ENCODE measurements around the gene STX2.
A peak's percentile ranks its signal among the peaks of the same experiment; 100 is the strongest.

The STX2 gene

GRCh38 chr12:130828895-130829294, 10.2 kb downstream of the STX2 start:
- Histone ChIP-seq H3K4me1 (ENCODE audit: control insufficient read depth in 1 of 2, insufficient read depth in 2 of 2, low read length in 2 of 2) (peaks cover 0 to 20% of the 10 kb centered on the region in 2 donors), H3K4me3 (ENCODE audit: low read depth in 1 of 2, low read length in 2 of 2) (no peak overlapping the region), H3K36me3 (ENCODE audit: control insufficient read depth in 1 of 2, insufficient read depth in 2 of 2, low read length in 2 of 2) (no peaks in the 10 kb centered on the region), H3K27me3 (ENCODE audit: low read depth, low read length) (no peaks in the 10 kb centered on the region), H3K27ac (ENCODE audit: low read length) (no peak overlapping the region), H3K9me3 (ENCODE audit: control insufficient read depth in 1 of 2, low read length in 2 of 2) (no peaks in the 10 kb centered on the region)

- Histone ChIP-seq H3K27me3 (ENCODE audit: low read depth, low read length) (no peaks in the 10 kb centered on the region), H3K4me3 (ENCODE audit: low read depth in 1 of 2, low read length in 2 of 2) (peak overlapping the region in 1 of 2 donors; percentile 33), H3K36me3 (ENCODE audit: control insufficient read depth in 1 of 2, insufficient read depth in 2 of 2, low read length in 2 of 2) (peaks cover 0 to 14% of the 10 kb centered on the region in 2 donors), H3K27ac (ENCODE audit: low read length) (no peak overlapping the region), H3K4me1 (ENCODE audit: control insufficient read depth in 1 of 2, insufficient read depth in 2 of 2, low read length in 2 of 2) (peaks cover 0 to 10% of the 10 kb centered on the region in 2 donors), H3K9me3 (ENCODE audit: control insufficient read depth in 1 of 2, low read length in 2 of 2) (no peaks in the 10 kb centered on the region)
Observed at GRCh38 chr12:130827432-130827831, 11.6 kb downstream of the STX2 start.

- Histone ChIP-seq H3K27ac (ENCODE audit: low read length) (no peak overlapping the region), H3K36me3 (ENCODE audit: control insufficient read depth in 1 of 2, insufficient read depth in 2 of 2, low read length in 2 of 2) (peaks cover 1 to 20% of the 10 kb centered on the region in 2 donors), H3K4me3 (ENCODE audit: low read depth in 1 of 2, low read length in 2 of 2) (no peak overlapping the region), H3K27me3 (ENCODE audit: low read depth, low read length) (no peaks in the 10 kb centered on the region), H3K9me3 (ENCODE audit: control insufficient read depth in 1 of 2, low read length in 2 of 2) (no peaks in the 10 kb centered on the region), H3K4me1 (ENCODE audit: control insufficient read depth in 1 of 2, insufficient read depth in 2 of 2, low read length in 2 of 2) (peaks cover 0 to 8% of the 10 kb centered on the region in 2 donors)
Observed at GRCh38 chr12:130826151-130826801, 12.8 kb downstream of the STX2 start.

DNA sequence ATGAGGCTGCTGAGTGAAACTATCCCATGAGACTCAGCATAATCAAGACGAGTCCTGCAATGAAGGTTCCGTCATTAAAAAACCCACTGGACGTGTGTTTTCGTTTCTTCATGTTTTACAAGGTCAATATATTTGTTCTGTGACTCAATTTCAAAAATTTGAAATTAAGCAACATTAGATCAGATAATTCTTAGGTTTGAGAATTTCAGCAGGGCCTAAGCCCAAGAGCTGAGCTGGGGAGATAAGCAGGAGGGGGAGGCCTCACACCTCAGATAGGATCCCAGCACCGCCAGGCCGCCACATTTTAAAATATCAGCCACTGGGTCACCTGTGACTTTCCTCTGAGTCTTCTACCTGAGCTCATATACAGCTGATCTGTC, 13.3 kb downstream of the STX2 start:
- no peaks in the 10 kb centered on the region for H3K27me3 ChIP-seq (ENCODE audit: low read depth, low read length)
- peaks cover 0 to 8% of the 10 kb centered on the region in 2 donors for H3K4me1 ChIP-seq (ENCODE audit: control insufficient read depth in 1 of 2, insufficient read depth in 2 of 2, low read length in 2 of 2)
- peaks cover 5 to 25% of the 10 kb centered on the region in 2 donors for H3K36me3 ChIP-seq (ENCODE audit: control insufficient read depth in 1 of 2, insufficient read depth in 2 of 2, low read length in 2 of 2)
- no peaks in the 10 kb centered on the region for H3K9me3 ChIP-seq (ENCODE audit: control insufficient read depth in 1 of 2, low read length in 2 of 2)
- H3K4me3 ChIP-seq (ENCODE audit: low read depth in 1 of 2, low read length in 2 of 2): no peak overlapping the region
- H3K27ac ChIP-seq (ENCODE audit: low read length): no peak overlapping the region

- no peaks in the 10 kb centered on the region for H3K27me3 ChIP-seq (ENCODE audit: low read depth, low read length)
- H3K9me3 ChIP-seq (ENCODE audit: control insufficient read depth in 1 of 2, low read length in 2 of 2): no peaks in the 10 kb centered on the region
- H3K36me3 ChIP-seq (ENCODE audit: control insufficient read depth in 1 of 2, insufficient read depth in 2 of 2, low read length in 2 of 2): peaks cover 5 to 26% of the 10 kb centered on the region in 2 donors
- no peaks in the 10 kb centered on the region for H3K4me1 ChIP-seq (ENCODE audit: control insufficient read depth in 1 of 2, insufficient read depth in 2 of 2, low read length in 2 of 2)
- H3K4me3 ChIP-seq (ENCODE audit: low read depth in 1 of 2, low read length in 2 of 2): no peak overlapping the region
- no peak overlapping the region for H3K27ac ChIP-seq (ENCODE audit: low read length)
Observed at GRCh38 chr12:130819681-130820080, 19.4 kb downstream of the STX2 start.

DNA sequence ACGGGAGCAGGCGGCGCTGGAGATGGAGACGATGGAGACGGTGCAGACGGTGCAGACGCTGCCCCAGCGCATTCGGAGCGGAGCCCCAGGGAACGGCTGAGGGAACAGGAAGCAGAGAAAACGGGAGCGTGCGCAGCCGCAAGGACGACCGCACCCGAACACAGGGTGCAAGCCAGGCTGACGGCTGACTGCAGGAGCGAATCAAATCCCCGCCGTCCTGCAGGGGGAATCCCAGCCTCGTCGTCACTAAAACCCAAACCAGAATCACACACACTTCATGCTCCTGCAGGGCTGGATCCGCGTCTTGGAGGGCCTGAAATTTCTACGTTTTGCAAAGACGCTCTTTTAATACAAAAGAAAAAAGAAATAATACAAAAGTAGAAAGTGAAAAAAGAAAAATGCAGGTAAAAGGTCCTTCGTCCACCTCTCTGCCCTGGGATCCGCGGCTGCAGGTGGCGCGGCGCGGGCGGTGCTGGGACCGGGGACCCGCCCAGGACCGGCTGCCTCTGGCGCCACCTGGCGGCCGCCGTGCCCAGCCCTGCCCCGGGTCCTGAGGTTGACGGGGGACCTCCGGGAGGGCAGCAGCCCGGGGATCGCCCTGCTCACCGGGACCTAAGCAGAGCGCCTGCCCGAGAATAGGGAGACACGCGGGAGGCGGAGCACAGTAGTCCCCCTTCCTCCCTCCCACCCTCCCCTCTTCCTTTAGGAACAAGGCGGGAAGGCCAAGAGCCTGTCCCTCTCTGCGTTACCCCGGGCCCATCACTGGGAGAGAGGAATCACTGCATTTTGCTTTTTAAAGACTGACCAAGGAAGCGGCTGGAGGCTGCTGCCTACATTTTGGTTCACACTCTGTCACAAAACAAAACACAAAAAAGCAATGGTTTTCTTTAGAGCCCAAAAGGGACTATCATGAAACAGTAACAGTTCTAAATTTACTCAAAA, 20.1 kb downstream of the STX2 start:
- H3K9me3 ChIP-seq (ENCODE audit: control insufficient read depth in 1 of 2, low read length in 2 of 2): no peaks in the 10 kb centered on the region
- no peak overlapping the region for H3K27ac ChIP-seq (ENCODE audit: low read length)
- H3K27me3 ChIP-seq (ENCODE audit: low read depth, low read length): no peaks in the 10 kb centered on the region
- no peaks in the 10 kb centered on the region for H3K4me1 ChIP-seq (ENCODE audit: control insufficient read depth in 1 of 2, insufficient read depth in 2 of 2, low read length in 2 of 2)
- peaks cover 5 to 32% of the 10 kb centered on the region in 2 donors for H3K36me3 ChIP-seq (ENCODE audit: control insufficient read depth in 1 of 2, insufficient read depth in 2 of 2, low read length in 2 of 2)
- peak overlapping the region; percentile 72 to 83 for H3K4me3 ChIP-seq (ENCODE audit: low read depth in 1 of 2, low read length in 2 of 2)

- Histone ChIP-seq H3K4me1 (ENCODE audit: control insufficient read depth in 1 of 2, insufficient read depth in 2 of 2, low read length in 2 of 2) (no peaks in the 10 kb centered on the region), H3K9me3 (ENCODE audit: control insufficient read depth in 1 of 2, low read length in 2 of 2) (no peaks in the 10 kb centered on the region), H3K27ac (ENCODE audit: low read length) (no peak overlapping the region), H3K4me3 (ENCODE audit: low read depth in 1 of 2, low read length in 2 of 2) (peak overlapping the region; percentile 72 to 83), H3K27me3 (ENCODE audit: low read depth, low read length) (no peaks in the 10 kb centered on the region), H3K36me3 (ENCODE audit: control insufficient read depth in 1 of 2, insufficient read depth in 2 of 2, low read length in 2 of 2) (peaks cover 5 to 30% of the 10 kb centered on the region in 2 donors)
Observed at GRCh38 chr12:130818272-130818634, 20.8 kb downstream of the STX2 start.

- Histone ChIP-seq H3K36me3 (ENCODE audit: control insufficient read depth in 1 of 2, insufficient read depth in 2 of 2, low read length in 2 of 2) (peaks cover 5 to 27% of the 10 kb centered on the region in 2 donors), H3K9me3 (ENCODE audit: control insufficient read depth in 1 of 2, low read length in 2 of 2) (no peaks in the 10 kb centered on the region), H3K27ac (ENCODE audit: low read length) (no peak overlapping the region), H3K27me3 (ENCODE audit: low read depth, low read length) (no peaks in the 10 kb centered on the region), H3K4me3 (ENCODE audit: low read depth in 1 of 2, low read length in 2 of 2) (no peak overlapping the region), H3K4me1 (ENCODE audit: control insufficient read depth in 1 of 2, insufficient read depth in 2 of 2, low read length in 2 of 2) (no peaks in the 10 kb centered on the region)
Observed at GRCh38 chr12:130817804-130818203, 21.2 kb downstream of the STX2 start.

DNA sequence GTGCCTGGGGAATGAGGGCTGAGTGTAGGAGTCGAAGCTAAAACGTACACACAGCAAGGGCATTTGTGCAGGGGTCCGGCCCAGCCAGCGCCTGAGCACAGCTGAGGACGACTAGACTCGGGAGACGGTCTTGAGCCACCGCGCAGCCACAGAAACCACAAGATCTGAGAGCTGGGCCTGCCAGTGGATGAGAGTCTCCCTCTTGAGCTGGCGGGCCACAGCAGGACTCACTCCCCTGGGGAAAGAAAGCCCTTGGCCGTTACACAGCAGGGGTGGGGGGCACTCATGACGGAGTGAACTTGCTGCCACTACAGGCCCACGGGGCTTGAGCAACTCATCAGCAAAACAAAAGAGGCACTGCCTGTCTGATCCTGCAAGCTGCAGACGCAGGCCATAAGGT, 23.0 kb downstream of the STX2 start:
- Histone ChIP-seq H3K9me3 (ENCODE audit: control insufficient read depth in 1 of 2, low read length in 2 of 2) (no peaks in the 10 kb centered on the region), H3K36me3 (ENCODE audit: control insufficient read depth in 1 of 2, insufficient read depth in 2 of 2, low read length in 2 of 2) (peaks cover 2 to 22% of the 10 kb centered on the region in 2 donors), H3K4me3 (ENCODE audit: low read depth in 1 of 2, low read length in 2 of 2) (no peak overlapping the region), H3K27me3 (ENCODE audit: low read depth, low read length) (no peaks in the 10 kb centered on the region), H3K4me1 (ENCODE audit: control insufficient read depth in 1 of 2, insufficient read depth in 2 of 2, low read length in 2 of 2) (no peaks in the 10 kb centered on the region), H3K27ac (ENCODE audit: low read length) (no peak overlapping the region)

DNA sequence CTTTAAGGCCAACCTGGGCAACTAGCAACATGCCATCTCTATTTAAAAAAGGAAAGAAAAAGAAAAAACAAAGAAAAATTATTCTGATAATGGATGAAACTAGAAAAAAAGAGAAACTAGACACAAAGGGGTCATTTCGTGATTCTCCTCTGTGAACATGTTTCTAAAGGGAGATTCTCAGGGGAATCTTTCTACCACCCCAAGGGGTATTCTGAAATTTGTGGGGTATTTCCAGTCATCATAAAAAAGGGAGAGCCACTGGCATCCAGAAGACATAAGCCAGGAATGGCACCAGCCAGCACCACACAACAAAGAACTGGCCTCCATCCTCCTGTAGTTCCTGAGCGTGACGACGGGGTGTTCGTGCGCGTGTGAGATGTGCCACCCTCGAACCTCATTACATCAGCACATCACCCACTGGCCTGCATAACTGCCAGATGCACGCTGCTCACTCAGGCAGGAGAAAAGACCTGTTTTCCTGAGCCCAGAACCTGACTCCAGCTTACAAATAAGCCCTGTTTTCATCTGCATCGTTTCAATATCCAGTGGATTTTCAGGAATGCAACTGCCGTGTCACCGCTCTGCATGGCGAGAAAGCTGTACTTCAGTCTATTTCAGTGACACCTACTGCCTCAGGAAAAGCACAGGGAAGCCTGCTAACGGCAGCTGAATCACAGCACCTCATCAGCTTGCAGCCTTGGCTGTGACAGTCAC, 23.9 kb downstream of the STX2 start:
- peaks cover 4 to 25% of the 10 kb centered on the region in 2 donors for H3K36me3 ChIP-seq (ENCODE audit: control insufficient read depth in 1 of 2, insufficient read depth in 2 of 2, low read length in 2 of 2)
- H3K27ac ChIP-seq (ENCODE audit: low read length): no peak overlapping the region
- no peaks in the 10 kb centered on the region for H3K9me3 ChIP-seq (ENCODE audit: control insufficient read depth in 1 of 2, low read length in 2 of 2)
- H3K4me3 ChIP-seq (ENCODE audit: low read depth in 1 of 2, low read length in 2 of 2): no peak overlapping the region
- no peaks in the 10 kb centered on the region for H3K4me1 ChIP-seq (ENCODE audit: control insufficient read depth in 1 of 2, insufficient read depth in 2 of 2, low read length in 2 of 2)
- no peaks in the 10 kb centered on the region for H3K27me3 ChIP-seq (ENCODE audit: low read depth, low read length)

DNA sequence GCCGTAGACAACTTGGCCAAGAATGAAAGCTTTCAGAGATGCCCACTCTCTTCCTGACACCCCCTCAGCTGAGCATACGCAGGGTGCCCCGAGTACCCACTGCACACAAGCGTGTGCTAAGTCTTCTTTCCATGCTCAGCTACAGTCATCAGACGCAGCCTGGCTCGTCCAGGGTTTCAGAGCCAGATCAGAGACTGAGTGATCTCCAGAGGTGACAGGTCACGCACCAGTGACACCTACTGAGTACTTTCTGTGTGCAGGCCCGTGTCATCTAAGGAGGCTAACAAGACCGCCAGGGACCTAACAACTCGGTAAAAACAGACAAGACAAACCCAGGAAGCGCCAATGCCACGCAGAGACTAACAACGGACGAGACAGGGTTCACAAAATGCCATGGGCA, 25.1 kb downstream of the STX2 start:
- Histone ChIP-seq H3K4me3 (ENCODE audit: low read depth in 1 of 2, low read length in 2 of 2) (no peak overlapping the region), H3K27me3 (ENCODE audit: low read depth, low read length) (no peaks in the 10 kb centered on the region), H3K36me3 (ENCODE audit: control insufficient read depth in 1 of 2, insufficient read depth in 2 of 2, low read length in 2 of 2) (peaks cover 4 to 27% of the 10 kb centered on the region in 2 donors), H3K27ac (ENCODE audit: low read length) (no peak overlapping the region), H3K4me1 (ENCODE audit: control insufficient read depth in 1 of 2, insufficient read depth in 2 of 2, low read length in 2 of 2) (no peaks in the 10 kb centered on the region), H3K9me3 (ENCODE audit: control insufficient read depth in 1 of 2, low read length in 2 of 2) (no peaks in the 10 kb centered on the region)
